ENCODE results near the gene PCSK4. TPM values are rescaled to one million over a fixed set of nuclear protein-coding genes. Genes with fewer than 3 reads are reported as not detected.
A peak's percentile ranks its signal among the peaks of the same experiment; 100 is the strongest.
"Not testable (repeated sequence)": the region's sequence is repeated elsewhere in the genome, so short reads cannot be mapped to it uniquely, and the experiment has no call there.

Gene PCSK4
- total RNA-seq, 5 donors from 2014 or later (not counting 1 experiment from before 2014, with no cell fraction given) = 5.2 to 9.8 (median 5.6) TPM

- ATAC-seq (replicated peaks in 1 of 4) (peak in 3 of 4 experiments; percentile 30 to 43 (median 39)), DNase-seq (no peak)
- Mint-ChIP-seq H3K4me1 (peaks cover 4 to 8% (median 7%) of the 10 kb centered on the region in 3 donors), H3K9me3 (no peaks in the 10 kb centered on the region), H3K27me3 (peaks cover 34 to 45% of the 10 kb centered on the region in 2 donors), H3K27ac (no peak within 1 kb of the TSS), H3K4me3 (peak within 1 kb of the TSS in 1 of 3 donors; percentile 59), H3K36me3 (no peaks in the 10 kb centered on the region)
- WGBS (ENCODE audit: insufficient coverage) = 15% methylated on average over 87 of the region's 92 CpGs
- H3K9me3 ChIP-seq = no peaks in the 10 kb centered on the region
- no peaks in the 10 kb centered on the region for H3K36me3 ChIP-seq (ENCODE audit: control insufficient read depth in 2 of 2, extremely low read depth in 1 of 2, insufficient read depth in 1 of 2, low read length in 1 of 2)
- no peaks in the 10 kb centered on the region for H3K4me1 ChIP-seq (ENCODE audit: control insufficient read depth in 1 of 2, extremely low read depth in 1 of 2, insufficient read depth in 2 of 2, low read length in 2 of 2)
- H3K27me3 ChIP-seq (replicated peaks in 1 of 2; ENCODE audit: control insufficient read depth in 2 of 2, extremely low read depth in 1 of 2, insufficient read depth in 2 of 2, low read length in 1 of 2) = peaks cover 5 to 76% of the 10 kb centered on the region in 2 experiments
- no peak within 1 kb of the TSS for H3K4me3 ChIP-seq (ENCODE audit: control insufficient read depth in 1 of 2, extremely low read depth in 1 of 2, low read length in 1 of 2)
- ChIA-PET CTCF (no interaction called here), POLR2A (interaction anchor here in 1 of 2 donors (0.6 kb wide), 1 partner anchor 74 kb away, joined by 4 read pairs; the partner anchor contains the start of gene APC2)
- H3K27ac ChIP-seq (ENCODE audit: low read length) = no peak within 1 kb of the TSS
Measured at GRCh38 chr19:1523412-1524286, 33.5 kb upstream of the PCSK4 start, which contains the start of gene PLK5. Gene PLK5, plus strand, starts transcription at chr19:1524077. Its CDS starts 2,920 bp downstream, at chr19:1526997.

- ATAC-seq (replicated peaks in 1 of 4) (no peak), DNase-seq (no peak)
- 83% methylated on average over 14 of the region's 18 CpGs for WGBS (ENCODE audit: insufficient coverage)
- H3K36me3 Mint-ChIP-seq = no peaks in the 10 kb centered on the region
- peaks cover 4 to 8% (median 7%) of the 10 kb centered on the region in 3 donors for H3K4me1 Mint-ChIP-seq
- H3K27me3 Mint-ChIP-seq = peaks cover 34 to 46% of the 10 kb centered on the region in 2 donors
- peaks cover 5 to 76% of the 10 kb centered on the region in 2 experiments for H3K27me3 ChIP-seq (replicated peaks in 1 of 2; ENCODE audit: control insufficient read depth in 2 of 2, extremely low read depth in 1 of 2, insufficient read depth in 2 of 2, low read length in 1 of 2)
- no peaks in the 10 kb centered on the region for H3K4me1 ChIP-seq (ENCODE audit: control insufficient read depth in 1 of 2, extremely low read depth in 1 of 2, insufficient read depth in 2 of 2, low read length in 2 of 2)
- no peaks in the 10 kb centered on the region for H3K9me3 Mint-ChIP-seq
- POLR2A ChIA-PET = no interaction called here
- no peak overlapping the region for H3K4me3 ChIP-seq (ENCODE audit: control insufficient read depth in 1 of 2, extremely low read depth in 1 of 2, low read length in 1 of 2)
- H3K36me3 ChIP-seq (ENCODE audit: control insufficient read depth in 2 of 2, extremely low read depth in 1 of 2, insufficient read depth in 1 of 2, low read length in 1 of 2) = no peaks in the 10 kb centered on the region
- no peak overlapping the region for H3K27ac ChIP-seq (ENCODE audit: low read length)
- CTCF ChIA-PET = no interaction called here
- no peak overlapping the region for H3K4me3 Mint-ChIP-seq
- no peaks in the 10 kb centered on the region for H3K9me3 ChIP-seq
- no peak overlapping the region for H3K27ac Mint-ChIP-seq
Measured at GRCh38 chr19:1522838-1523237, 32.7 kb upstream of the PCSK4 start.

- no peaks in the 10 kb centered on the region for H3K36me3 ChIP-seq (ENCODE audit: control insufficient read depth in 2 of 2, extremely low read depth in 1 of 2, insufficient read depth in 1 of 2, low read length in 1 of 2)
- H3K27me3 Mint-ChIP-seq = peaks cover 29 to 40% of the 10 kb centered on the region in 2 donors
- peaks cover 4 to 8% (median 7%) of the 10 kb centered on the region in 3 donors for H3K4me1 Mint-ChIP-seq
- WGBS (ENCODE audit: insufficient coverage) = 75% methylated on average over 6 of the region's 10 CpGs
- DNase-seq = no peak
- ChIA-PET CTCF (no interaction called here), POLR2A (no interaction called here)
- no peak overlapping the region for H3K27ac Mint-ChIP-seq
- no peak for ATAC-seq (replicated peaks in 1 of 4)
- H3K27ac ChIP-seq (ENCODE audit: low read length) = no peak overlapping the region
- H3K9me3 Mint-ChIP-seq = no peaks in the 10 kb centered on the region
- H3K4me1 ChIP-seq (ENCODE audit: control insufficient read depth in 1 of 2, extremely low read depth in 1 of 2, insufficient read depth in 2 of 2, low read length in 2 of 2) = no peaks in the 10 kb centered on the region
- no peak overlapping the region for H3K4me3 Mint-ChIP-seq
- H3K9me3 ChIP-seq = no peaks in the 10 kb centered on the region
- H3K36me3 Mint-ChIP-seq = no peaks in the 10 kb centered on the region
- H3K4me3 ChIP-seq (ENCODE audit: control insufficient read depth in 1 of 2, extremely low read depth in 1 of 2, low read length in 1 of 2) = no peak overlapping the region
- H3K27me3 ChIP-seq (replicated peaks in 1 of 2; ENCODE audit: control insufficient read depth in 2 of 2, extremely low read depth in 1 of 2, insufficient read depth in 2 of 2, low read length in 1 of 2) = peaks cover 5 to 72% of the 10 kb centered on the region in 2 experiments
Measured at GRCh38 chr19:1522061-1522460, 31.9 kb upstream of the PCSK4 start.

GRCh38 chr19:1521636-1522035 lies 31.5 kb upstream of the PCSK4 start:
- WGBS (ENCODE audit: insufficient coverage) = 81% methylated on average over 9 of the region's 14 CpGs
- Histone ChIP-seq H3K9me3 (no peaks in the 10 kb centered on the region), H3K27ac (ENCODE audit: low read length) (no peak overlapping the region), H3K36me3 (ENCODE audit: control insufficient read depth in 2 of 2, extremely low read depth in 1 of 2, insufficient read depth in 1 of 2, low read length in 1 of 2) (no peaks in the 10 kb centered on the region), H3K4me1 (ENCODE audit: control insufficient read depth in 1 of 2, extremely low read depth in 1 of 2, insufficient read depth in 2 of 2, low read length in 2 of 2) (no peaks in the 10 kb centered on the region), H3K4me3 (ENCODE audit: control insufficient read depth in 1 of 2, extremely low read depth in 1 of 2, low read length in 1 of 2) (no peak overlapping the region), H3K27me3 (replicated peaks in 1 of 2; ENCODE audit: control insufficient read depth in 2 of 2, extremely low read depth in 1 of 2, insufficient read depth in 2 of 2, low read length in 1 of 2) (peaks cover 5 to 68% of the 10 kb centered on the region in 2 experiments)
- peaks cover 27 to 37% of the 10 kb centered on the region in 2 donors for H3K27me3 Mint-ChIP-seq
- no peaks in the 10 kb centered on the region for H3K9me3 Mint-ChIP-seq
- CTCF ChIA-PET = no interaction called here
- no peak overlapping the region for H3K4me3 Mint-ChIP-seq
- no peak overlapping the region for H3K27ac Mint-ChIP-seq
- POLR2A ChIA-PET = no interaction called here
- ATAC-seq (replicated peaks in 1 of 4) (no peak), DNase-seq (no peak)
- H3K36me3 Mint-ChIP-seq = no peaks in the 10 kb centered on the region
- peaks cover 4 to 8% (median 7%) of the 10 kb centered on the region in 3 donors for H3K4me1 Mint-ChIP-seq

GRCh38 chr19:1520203-1520780 lies 30.1 kb upstream of the PCSK4 start:
- no peak for DNase-seq
- WGBS (ENCODE audit: insufficient coverage) = 72% methylated on average over 12 of the region's 17 CpGs
- H3K9me3 ChIP-seq = no peaks in the 10 kb centered on the region
- Mint-ChIP-seq H3K9me3 (no peaks in the 10 kb centered on the region), H3K4me1 (peaks cover 4 to 8% (median 7%) of the 10 kb centered on the region in 3 donors), H3K36me3 (no peaks in the 10 kb centered on the region), H3K27me3 (peaks cover 17 to 25% of the 10 kb centered on the region in 2 donors), H3K27ac (no peak overlapping the region), H3K4me3 (no peak overlapping the region)
- no peaks in the 10 kb centered on the region for H3K4me1 ChIP-seq (ENCODE audit: control insufficient read depth in 1 of 2, extremely low read depth in 1 of 2, insufficient read depth in 2 of 2, low read length in 2 of 2)
- no peak overlapping the region for H3K4me3 ChIP-seq (ENCODE audit: control insufficient read depth in 1 of 2, extremely low read depth in 1 of 2, low read length in 1 of 2)
- no peak overlapping the region for H3K27ac ChIP-seq (ENCODE audit: low read length)
- POLR2A ChIA-PET = no interaction called here
- ATAC-seq (replicated peaks in 1 of 4) = no peak
- CTCF ChIA-PET = no interaction called here
- H3K27me3 ChIP-seq (replicated peaks in 1 of 2; ENCODE audit: control insufficient read depth in 2 of 2, extremely low read depth in 1 of 2, insufficient read depth in 2 of 2, low read length in 1 of 2) = peaks cover 5 to 57% of the 10 kb centered on the region in 2 experiments
- no peaks in the 10 kb centered on the region for H3K36me3 ChIP-seq (ENCODE audit: control insufficient read depth in 2 of 2, extremely low read depth in 1 of 2, insufficient read depth in 1 of 2, low read length in 1 of 2)

GRCh38 chr19:1519802-1520201 lies 29.7 kb upstream of the PCSK4 start:
- H3K27me3 Mint-ChIP-seq = peaks cover 13 to 20% of the 10 kb centered on the region in 2 donors
- H3K9me3 Mint-ChIP-seq; H3K9me3 ChIP-seq; H3K36me3 ChIP-seq (ENCODE audit: control insufficient read depth in 2 of 2, extremely low read depth in 1 of 2, insufficient read depth in 1 of 2, low read length in 1 of 2); H3K4me3 Mint-ChIP-seq; H3K4me1 ChIP-seq (ENCODE audit: control insufficient read depth in 1 of 2, extremely low read depth in 1 of 2, insufficient read depth in 2 of 2, low read length in 2 of 2); H3K36me3 Mint-ChIP-seq; POLR2A ChIA-PET; H3K4me1 Mint-ChIP-seq; ATAC-seq (replicated peaks in 1 of 4); H3K27ac Mint-ChIP-seq; H3K4me3 ChIP-seq (ENCODE audit: control insufficient read depth in 1 of 2, extremely low read depth in 1 of 2, low read length in 1 of 2); CTCF ChIA-PET; H3K27ac ChIP-seq (ENCODE audit: low read length); DNase-seq: not testable (repeated sequence)
- 78% methylated on average over 5 of the region's 8 CpGs for WGBS (ENCODE audit: insufficient coverage)
- H3K27me3 ChIP-seq (replicated peaks in 1 of 2; ENCODE audit: control insufficient read depth in 2 of 2, extremely low read depth in 1 of 2, insufficient read depth in 2 of 2, low read length in 1 of 2) = peaks cover 5 to 57% of the 10 kb centered on the region in 2 experiments
